Hepatocyte (in vitro differentiated cells): ENCODE results near the gene PDE4D. TPM values are rescaled to one million over a fixed set of nuclear protein-coding genes. Genes with fewer than 3 reads are reported as not detected.

Experiments
- DNase-seq: peaks from one replicate; pipeline ENCODE4 v3.0.0-alpha.2; 2016; ENCODE audit warnings: low spot score
- H2AFZ ChIP-seq: fragments of 200-600 bp; sonication (generic); 2 replicates; pipeline ENCODE4 v1.6.0; 2016; ENCODE audit warnings: antibody characterized with exemption, mild to moderate bottlenecking
- H3K27ac ChIP-seq: fragments of 200-600 bp; sonication (generic); 2 replicates; pipeline ENCODE4 v1.5.1; 2016; ENCODE audit warnings: mild to moderate bottlenecking
- H3K27me3 ChIP-seq: fragments of 200-600 bp; sonication (generic); 2 replicates; pipeline ENCODE4 v1.6.1; 2016
- H3K36me3 ChIP-seq: fragments of 200-600 bp; sonication (generic); replicated peaks from 2 replicates; pipeline ENCODE4 v1.5.1; 2016; ENCODE audit warnings: low read depth; ENCODE audit not compliant: insufficient read depth
- H3K4me1 ChIP-seq: fragments of 200-600 bp; sonication (generic); 2 replicates; pipeline ENCODE4 v1.5.1; 2016; ENCODE audit warnings: mild to moderate bottlenecking, moderate library complexity; ENCODE audit not compliant: insufficient read depth
- H3K4me2 ChIP-seq: fragments of 200-600 bp; sonication (generic); 2 replicates; pipeline ENCODE4 v1.6.0; 2016
- H3K4me3 ChIP-seq: fragments of 200-600 bp; sonication (generic); 2 replicates; pipeline ENCODE4 v1.5.1; 2016; ENCODE audit warnings: mild to moderate bottlenecking
- H3K79me2 ChIP-seq: fragments of 200-600 bp; sonication (generic); 2 replicates; pipeline ENCODE4 v1.6.0; 2017; ENCODE audit warnings: mild to moderate bottlenecking
- H3K9me2 ChIP-seq: fragments of 200-600 bp; sonication (generic); replicated peaks from 2 replicates; pipeline ENCODE4 v1.6.0; 2017; ENCODE audit warnings: mild to moderate bottlenecking; ENCODE audit not compliant: insufficient read depth
- H3K9me3 ChIP-seq: fragments of 200-600 bp; sonication (generic); 2 replicates; pipeline ENCODE4 v1.5.1; 2016; ENCODE audit warnings: low read depth, mild to moderate bottlenecking
- H4K20me1 ChIP-seq: fragments of 200-600 bp; sonication (generic); 2 replicates; pipeline ENCODE4 v1.6.0; 2016; ENCODE audit warnings: mild to moderate bottlenecking; ENCODE audit not compliant: insufficient read depth, poor library complexity, severe bottlenecking
- CTCF ChIP-seq: fragments of 200-600 bp; sonication (generic); IDR thresholded peaks from 2 replicates; pipeline ENCODE4 v1.5.1; 2016; ENCODE audit warnings: antibody characterized with exemption, mild to moderate bottlenecking; ENCODE audit not compliant: poor library complexity
- EZH2 ChIP-seq: fragments of 200-600 bp; sonication (generic); IDR thresholded peaks from 2 replicates; pipeline ENCODE4 v1.6.1; 2016; ENCODE audit warnings: antibody characterized with exemption, mild to moderate bottlenecking, borderline replicate concordance
- EZH2phosphoT487 ChIP-seq: fragments of 200-600 bp; sonication (generic); IDR thresholded peaks from one replicate; pipeline ENCODE4 v1.6.1; 2018; ENCODE audit warnings: antibody characterized with exemption, mild to moderate bottlenecking, low read depth, moderate library complexity; ENCODE audit not compliant: unreplicated experiment, severe bottlenecking
- WGBS: methylation state at CpG from one replicate; pipeline ENCODE4 v1.1.6; 2016; ENCODE audit warnings: low lambda C conversion rate; ENCODE audit errors: missing lambda C conversion rate; 5-methylcytosine and 5-hydroxymethylcytosine counted together
- polyA plus RNA-seq: library from polyadenylated mRNA; unstranded; fragments of >200 nt; fragmentation: Nextera tagmentation; extraction: Ambion mirVana; gene quantifications from 2 replicates; pipeline ENCODE4 v1.2.1, GENCODE V29; 2016
- total RNA-seq: library from RNA; depleted of rRNA; stranded (reverse); fragments of >200 nt; gene quantifications from 2 replicates; pipeline ENCODE4 v1.2.3, GENCODE V29; 2014

PDE4D gene
- total and polyA plus RNA-seq, 2 experiments from 2014 or later: 14.5 to 45.2 TPM

GRCh38 chr5:59254055-59254687 is 639.4 kb downstream of the PDE4D start:
- Histone ChIP-seq H3K9me3 (no peaks in the 10 kb centered on the region), H3K27ac (no peak overlapping the region), H3K27me3 (no peaks in the 10 kb centered on the region), H2AFZ (no peak overlapping the region), H3K36me3 (no peaks in the 10 kb centered on the region), H3K4me1 (peaks cover 17% of the 10 kb centered on the region), H3K79me2 (peaks cover 3% of the 10 kb centered on the region), H3K4me3 (no peak overlapping the region), H4K20me1 (no peaks in the 10 kb centered on the region), H3K4me2 (no peak overlapping the region), H3K9me2 (no peaks in the 10 kb centered on the region)
- TF ChIP-seq CTCF: no peak
- no peak for TF ChIP-seq EZH2phosphoT487
- TF ChIP-seq EZH2: no peak
- no peak for DNase-seq
- 98% methylated on average over 2 of the region's 2 CpGs for WGBS

GRCh38 chr5:59253625-59254024 is 639.9 kb downstream of the PDE4D start:
- Histone ChIP-seq H2AFZ (no peak overlapping the region), H3K27me3 (no peaks in the 10 kb centered on the region), H3K79me2 (peaks cover 3% of the 10 kb centered on the region), H3K4me1 (peaks cover 15% of the 10 kb centered on the region), H3K9me2 (no peaks in the 10 kb centered on the region), H3K4me2 (no peak overlapping the region), H4K20me1 (no peaks in the 10 kb centered on the region), H3K9me3 (no peaks in the 10 kb centered on the region), H3K36me3 (no peaks in the 10 kb centered on the region), H3K27ac (no peak overlapping the region), H3K4me3 (no peak overlapping the region)
- TF ChIP-seq EZH2phosphoT487 (no peak), CTCF (no peak), EZH2 (no peak)
- no peak for DNase-seq
- 90% methylated on average over 1 of the region's 1 CpG for WGBS

- Histone ChIP-seq H3K36me3 (no peaks in the 10 kb centered on the region), H3K4me3 (no peak overlapping the region), H2AFZ (no peak overlapping the region), H3K4me1 (peaks cover 5% of the 10 kb centered on the region), H3K27ac (no peak overlapping the region), H3K79me2 (peaks cover 3% of the 10 kb centered on the region), H3K4me2 (no peak overlapping the region), H3K9me2 (no peaks in the 10 kb centered on the region), H3K27me3 (no peaks in the 10 kb centered on the region), H3K9me3 (no peaks in the 10 kb centered on the region), H4K20me1 (no peaks in the 10 kb centered on the region)
- 82% methylated on average over 3 of the region's 3 CpGs for WGBS
- DNase-seq: no peak
- TF ChIP-seq CTCF (no peak), EZH2phosphoT487 (no peak), EZH2 (no peak)
These were observed 641.9 kb downstream of the PDE4D start for GRCh38 chr5:59251627-59252026.

- Histone ChIP-seq H3K27me3 (no peaks in the 10 kb centered on the region), H4K20me1 (no peaks in the 10 kb centered on the region), H3K27ac (no peak overlapping the region), H2AFZ (no peak overlapping the region), H3K79me2 (no peaks in the 10 kb centered on the region), H3K4me3 (no peak overlapping the region), H3K36me3 (no peaks in the 10 kb centered on the region), H3K4me2 (no peak overlapping the region), H3K4me1 (peaks cover 10% of the 10 kb centered on the region), H3K9me3 (no peaks in the 10 kb centered on the region), H3K9me2 (no peaks in the 10 kb centered on the region)
- WGBS: 100% methylated on average over 2 of the region's 2 CpGs
- TF ChIP-seq EZH2: no peak
- TF ChIP-seq CTCF: no peak
- no peak for DNase-seq
These were observed 643.8 kb downstream of the PDE4D start for GRCh38 chr5:59249726-59250125.
